Measurements from ENCODE around the gene CACNG8.

The CACNG8 gene

DNA sequence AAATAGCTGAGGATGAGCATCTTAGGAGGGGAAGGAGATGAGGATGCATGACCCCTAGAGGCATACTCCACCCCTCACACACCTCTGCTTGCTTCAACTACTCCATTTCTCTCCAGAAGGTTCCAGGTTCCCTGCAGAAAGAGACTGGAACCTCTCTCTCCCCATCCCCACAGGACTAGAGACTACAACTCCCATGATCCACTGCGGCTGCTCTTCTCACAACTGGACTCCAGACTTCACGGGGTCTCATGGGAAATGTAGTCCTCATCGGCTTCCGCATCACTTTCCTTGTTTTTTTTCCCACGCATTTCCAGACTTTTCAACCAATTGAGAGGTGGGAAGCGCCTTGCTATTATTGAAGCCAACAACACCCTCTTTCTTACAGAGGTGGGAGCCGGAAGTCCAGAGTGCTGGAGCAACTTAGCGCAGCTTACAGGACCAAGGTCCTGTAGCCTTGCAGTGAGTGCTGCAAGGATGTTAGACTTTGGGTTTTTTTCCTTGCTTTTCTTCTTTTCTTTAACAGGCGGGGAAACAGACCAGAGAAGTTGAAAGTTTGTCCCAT lies 14.8 kb downstream of the CACNG8 start:
- TF ChIP-seq, protein P1, sequence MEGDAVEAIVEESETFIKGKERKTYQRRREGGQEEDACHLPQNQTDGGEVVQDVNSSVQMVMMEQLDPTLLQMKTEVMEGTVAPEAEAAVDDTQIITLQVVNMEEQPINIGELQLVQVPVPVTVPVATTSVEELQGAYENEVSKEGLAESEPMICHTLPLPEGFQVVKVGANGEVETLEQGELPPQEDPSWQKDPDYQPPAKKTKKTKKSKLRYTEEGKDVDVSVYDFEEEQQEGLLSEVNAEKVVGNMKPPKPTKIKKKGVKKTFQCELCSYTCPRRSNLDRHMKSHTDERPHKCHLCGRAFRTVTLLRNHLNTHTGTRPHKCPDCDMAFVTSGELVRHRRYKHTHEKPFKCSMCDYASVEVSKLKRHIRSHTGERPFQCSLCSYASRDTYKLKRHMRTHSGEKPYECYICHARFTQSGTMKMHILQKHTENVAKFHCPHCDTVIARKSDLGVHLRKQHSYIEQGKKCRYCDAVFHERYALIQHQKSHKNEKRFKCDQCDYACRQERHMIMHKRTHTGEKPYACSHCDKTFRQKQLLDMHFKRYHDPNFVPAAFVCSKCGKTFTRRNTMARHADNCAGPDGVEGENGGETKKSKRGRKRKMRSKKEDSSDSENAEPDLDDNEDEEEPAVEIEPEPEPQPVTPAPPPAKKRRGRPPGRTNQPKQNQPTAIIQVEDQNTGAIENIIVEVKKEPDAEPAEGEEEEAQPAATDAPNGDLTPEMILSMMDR (IDR thresholded peaks at IDR 0.05; ENCODE audit: control insufficient read depth, extremely low read depth, insufficient read depth), result no peak
- no peak overlapping the region for H3K4me3 ChIP-seq (ENCODE audit: low read depth, low read length)
- DNase-seq (ENCODE audit: low read depth), result peak; percentile 32

DNA sequence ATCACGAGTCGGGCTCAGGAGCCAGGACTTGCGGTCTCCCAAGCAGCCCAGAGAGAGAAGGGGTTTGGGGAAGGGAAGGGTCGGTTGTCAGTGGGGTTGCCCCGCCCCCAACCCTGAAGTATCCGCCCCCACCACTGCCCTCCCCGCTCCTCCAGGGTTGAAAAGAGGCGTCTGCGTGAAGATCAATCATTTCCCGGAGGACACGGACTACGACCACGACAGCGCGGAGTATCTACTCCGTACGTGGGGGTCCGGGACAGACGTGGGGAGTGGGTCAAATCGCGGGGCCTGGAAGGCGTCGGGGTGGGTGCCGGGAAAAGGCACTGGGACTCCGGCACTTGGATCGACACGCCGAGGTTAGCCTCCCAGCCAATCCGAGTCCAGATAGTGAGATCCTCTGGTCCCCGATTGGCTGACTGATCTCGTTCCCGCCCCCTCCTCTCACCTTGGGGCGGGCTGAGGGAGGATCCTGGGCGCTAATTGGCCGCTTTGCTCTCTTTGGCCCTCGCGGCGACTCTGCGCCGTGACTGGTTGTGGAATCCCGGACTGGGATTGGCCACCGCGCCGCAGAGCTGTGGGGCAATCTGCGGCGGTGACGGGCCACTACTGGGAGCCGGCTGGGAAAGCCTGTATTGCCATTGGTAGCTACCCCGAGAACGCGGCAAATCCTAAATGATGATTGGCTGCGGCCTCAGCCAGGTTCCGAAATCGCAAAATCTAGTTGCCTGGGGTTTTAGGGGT lies 15.4 kb downstream of the CACNG8 start:
- DNase-seq (ENCODE audit: low read depth), result no peak
- TF ChIP-seq, protein P1 (IDR thresholded peaks at IDR 0.05; ENCODE audit: control insufficient read depth, extremely low read depth, insufficient read depth), result no peak
- no peak overlapping the region for H3K4me3 ChIP-seq (ENCODE audit: low read depth, low read length)

GRCh38 chr19:53978975-53979801 lies 16.5 kb downstream of the CACNG8 start:
- no peak for DNase-seq (ENCODE audit: low read depth)
- TF ChIP-seq, protein P1 (IDR thresholded peaks at IDR 0.05; ENCODE audit: control insufficient read depth, extremely low read depth, insufficient read depth), result no peak
- H3K4me3 ChIP-seq (ENCODE audit: low read depth, low read length), result no peak overlapping the region

GRCh38 chr19:53980539-53981375 lies 18.0 kb downstream of the CACNG8 start:
- TF ChIP-seq, protein P1 (IDR thresholded peaks at IDR 0.05; ENCODE audit: control insufficient read depth, extremely low read depth, insufficient read depth), result no peak
- no peak overlapping the region for H3K4me3 ChIP-seq (ENCODE audit: low read depth, low read length)
- no peak for DNase-seq (ENCODE audit: low read depth)

DNA sequence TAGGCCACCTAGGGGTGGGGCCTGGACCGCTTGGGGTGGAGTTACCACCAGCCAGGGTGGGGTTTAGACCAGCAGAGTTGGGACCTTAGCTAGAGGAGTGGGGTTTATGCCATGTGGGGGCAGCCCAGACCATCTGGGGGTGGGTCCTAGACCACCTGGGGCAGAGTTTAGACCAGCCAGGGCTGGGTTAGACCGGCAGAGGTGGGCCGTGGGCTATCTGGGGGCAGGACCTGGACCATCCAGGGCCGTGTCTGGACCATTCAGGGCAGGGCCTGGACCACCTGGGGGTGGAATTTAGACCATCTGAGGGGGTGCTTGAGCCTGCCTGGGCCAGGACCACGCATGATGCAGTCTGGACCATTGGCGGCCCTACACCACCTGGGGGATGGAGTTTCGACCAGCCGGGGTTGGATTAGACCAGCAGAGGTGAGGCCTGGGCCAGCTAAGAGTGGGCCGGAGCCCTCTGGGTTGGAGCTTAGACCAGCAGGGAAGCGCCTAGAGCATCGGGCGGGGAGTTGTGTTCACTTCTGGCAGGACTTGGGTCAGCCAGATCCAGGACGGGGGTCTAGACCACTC lies 18.7 kb downstream of the CACNG8 start:
- no peak overlapping the region for H3K4me3 ChIP-seq (ENCODE audit: low read depth, low read length)
- TF ChIP-seq, protein P1 (IDR thresholded peaks at IDR 0.05; ENCODE audit: control insufficient read depth, extremely low read depth, insufficient read depth), result no peak
- no peak for DNase-seq (ENCODE audit: low read depth)

GRCh38 chr19:53982001-53982451 lies 19.3 kb downstream of the CACNG8 start:
- no peak overlapping the region for H3K4me3 ChIP-seq (ENCODE audit: low read depth, low read length)
- no peak for DNase-seq (ENCODE audit: low read depth)

More at GRCh38 chr19:53982001-53982451, 19.3 kb downstream of the CACNG8 start:
- TF ChIP-seq, protein P1 (IDR thresholded peaks at IDR 0.05; ENCODE audit: control insufficient read depth, extremely low read depth, insufficient read depth), result no peak
